H1 (cell line): ENCODE data around the gene PLXNB2. TPM values are rescaled to one million over a fixed set of nuclear protein-coding genes. Genes with fewer than 3 reads are reported as not detected.

Experiments used
- CTCF ChIA-PET: fragments of 300-600 bp; sonication (Branson Sonifier 250); formaldehyde crosslinking; loops from one replicate; lab custom pipeline; 2021; ENCODE audit not compliant: partially characterized antibody; lab: Charles Lee
- POLR2A ChIA-PET: fragments of 300-600 bp; sonication (Branson Sonifier 250); formaldehyde crosslinking; loops from one replicate; lab custom pipeline; 2021; ENCODE audit warnings: inconsistent platforms; ENCODE audit not compliant: partially characterized antibody; lab: Charles Lee
- DNase-seq, 2 experiments: peaks; one replicate each; pipeline versions ENCODE4 v3.0.0 to v3.0.0-alpha.2; 2010 to 2022; ENCODE audit warnings: low spot score in 2 of 2, low read depth in 1 of 2, mixed read lengths in 1 of 2
- FAIRE-seq: peaks from 2 replicates; lab custom pipeline; 2011; peaks lifted over from hg19 to GRCh38; lab: Jason Lieb, UNC
- H2AFZ ChIP-seq: 2 replicates; pipeline ENCODE4 v1.8.1; 2012; ENCODE audit warnings: low read length, inconsistent platforms
- H2AK5ac ChIP-seq: 2 replicates; pipeline ENCODE4 v1.6.1; 2013; ENCODE audit warnings: low read depth, low read length
- H2BK120ac ChIP-seq: replicated peaks from 2 replicates; pipeline ENCODE3; 2013; ENCODE audit warnings: low read depth, low read length, inconsistent platforms
- H2BK12ac ChIP-seq: 2 replicates; pipeline ENCODE4 v1.6.1; 2013; ENCODE audit warnings: low read depth, low read length
- H2BK15ac ChIP-seq: 2 replicates; pipeline ENCODE4 v1.6.1; 2013; ENCODE audit warnings: low read length
- H2BK20ac ChIP-seq: 2 replicates; pipeline ENCODE4 v1.6.1; 2013; ENCODE audit warnings: low read length
- H2BK5ac ChIP-seq: 2 replicates; pipeline ENCODE4 v1.6.1; 2013; ENCODE audit warnings: low read depth, low read length
- H3K14ac ChIP-seq: 2 replicates; pipeline ENCODE4 v1.6.1; 2013; ENCODE audit warnings: inconsistent platforms; ENCODE audit not compliant: insufficient read length
- H3K18ac ChIP-seq: 2 replicates; pipeline ENCODE4 v1.6.1; 2013; ENCODE audit warnings: low read length; ENCODE audit errors: extremely low read depth
- H3K23ac ChIP-seq: 2 replicates; pipeline ENCODE4 v1.6.1; 2013; ENCODE audit warnings: inconsistent platforms; ENCODE audit not compliant: insufficient read length
- H3K23me2 ChIP-seq: 2 replicates; pipeline ENCODE4 v1.6.1; 2013; ENCODE audit warnings: low read depth, low read length
- H3K27ac ChIP-seq: 2 replicates; pipeline ENCODE4 v1.6.1; 2011; ENCODE audit warnings: low read depth, low read length, inconsistent platforms
- H3K27me3 ChIP-seq, 4 experiments: replicated peaks in 1 of 4; 1 replicate in 1 of 4; 2 replicates in 3 of 4; pipeline versions ENCODE4 v1.6.1 to v1.8.1; 2011 to 2013; ENCODE audit warnings: low read length in 3 of 4, mild to moderate bottlenecking in 3 of 4, inconsistent platforms in 2 of 4, mixed read lengths in 2 of 4, moderate library complexity in 1 of 4; ENCODE audit not compliant: control insufficient read depth in 3 of 4, insufficient read depth in 3 of 4; ENCODE audit errors: extremely low read depth in 1 of 4
- H3K36me3 ChIP-seq, 4 experiments: 2 replicates each; pipeline versions ENCODE4 v1.6.1 to v1.8.1; 2011 to 2013; ENCODE audit warnings: mild to moderate bottlenecking in 4 of 4, low read length in 3 of 4, moderate library complexity in 2 of 4, control low read depth in 1 of 4, inconsistent platforms in 1 of 4; ENCODE audit not compliant: insufficient read depth in 4 of 4, control insufficient read depth in 2 of 4
- H3K4ac ChIP-seq: replicated peaks from 2 replicates; pipeline ENCODE3; 2013; ENCODE audit warnings: low read length, low read depth, mixed read lengths, inconsistent platforms; ENCODE audit not compliant: insufficient read length
- H3K4me1 ChIP-seq, 4 experiments: replicated peaks in 1 of 4; 1 replicate in 1 of 4; 2 replicates in 3 of 4; pipeline versions ENCODE4 v1.6.1 to v1.8.1; 2011 to 2013; ENCODE audit warnings: low read length in 3 of 4, inconsistent platforms in 2 of 4, mixed read lengths in 1 of 4; ENCODE audit not compliant: insufficient read depth in 4 of 4, control insufficient read depth in 3 of 4
- H3K4me2 ChIP-seq, 2 experiments: 2 replicates each; pipeline versions ENCODE4 v1.6.1 to v1.8.1; 2011 to 2013; ENCODE audit warnings: low read depth in 2 of 2, low read length in 2 of 2, control low read depth in 1 of 2, inconsistent platforms in 1 of 2, mild to moderate bottlenecking in 1 of 2; ENCODE audit not compliant: insufficient read depth in 1 of 2
- H3K4me3 ChIP-seq, 4 experiments: fragments of 200-600, 300-600 bp in 1 of 4; sonication (generic), shearing (Covaris generic), sonication (Bioruptor Twin) in 1 of 4; 2 replicates each; pipeline versions ENCODE4 v1.5.1 to v1.8.1; 2011 to 2016; ENCODE audit warnings: low read length in 4 of 4, low read depth in 3 of 4, control low read depth in 2 of 4, inconsistent platforms in 2 of 4, mild to moderate bottlenecking in 2 of 4, mixed read lengths in 1 of 4, moderate library complexity in 1 of 4; ENCODE audit not compliant: insufficient read depth in 2 of 4; ENCODE audit errors: extremely low read depth in 1 of 4
- H3K56ac ChIP-seq: replicated peaks from 2 replicates; pipeline ENCODE3; 2013; ENCODE audit warnings: low read depth, mild to moderate bottlenecking, mixed read lengths, low read length, inconsistent platforms; ENCODE audit not compliant: insufficient read length
- H3K79me1 ChIP-seq: 2 replicates; pipeline ENCODE4 v1.6.1; 2013; ENCODE audit warnings: low read depth, low read length, control low read depth
- H3K79me2 ChIP-seq, 2 experiments: 2 replicates each; pipeline versions ENCODE4 v1.6.1 to v1.8.1; 2012 to 2013; ENCODE audit warnings: low read length in 2 of 2, mild to moderate bottlenecking in 2 of 2, inconsistent platforms in 1 of 2; ENCODE audit not compliant: insufficient read depth in 2 of 2, control insufficient read depth in 1 of 2
- H3K9ac ChIP-seq, 4 experiments: replicated peaks in 1 of 4; 1 replicate in 1 of 4; 2 replicates in 3 of 4; pipeline versions ENCODE4 v1.6.1 to v1.8.1; 2011 to 2013; ENCODE audit warnings: low read depth in 3 of 4, low read length in 3 of 4, control low read depth in 2 of 4, mild to moderate bottlenecking in 2 of 4, moderate library complexity in 2 of 4, inconsistent platforms in 1 of 4; ENCODE audit errors: extremely low read depth in 1 of 4
- H3K9me3 ChIP-seq, 2 experiments: 2 replicates each; pipeline versions ENCODE4 v1.6.1 to v1.8.1; 2012 to 2013; ENCODE audit warnings: mild to moderate bottlenecking in 2 of 2, moderate library complexity in 2 of 2, control low read depth in 1 of 2, inconsistent platforms in 1 of 2, low read depth in 1 of 2, low read length in 1 of 2, mixed read lengths in 1 of 2; ENCODE audit not compliant: insufficient read depth in 2 of 2
- H4K20me1 ChIP-seq, 2 experiments: replicated peaks in 1 of 2; 2 replicates each; pipeline versions ENCODE3 to v1.8.1; 2011 to 2013; ENCODE audit warnings: inconsistent platforms in 2 of 2, low read length in 2 of 2, mild to moderate bottlenecking in 1 of 2; ENCODE audit not compliant: insufficient read depth in 2 of 2, control insufficient read depth in 1 of 2
- H4K5ac ChIP-seq: 2 replicates; pipeline ENCODE4 v1.6.1; 2013; ENCODE audit warnings: low read length, low read depth, mixed read lengths, inconsistent platforms; ENCODE audit not compliant: insufficient read length
- H4K8ac ChIP-seq: 2 replicates; pipeline ENCODE4 v1.8.0; 2013; ENCODE audit warnings: mild to moderate bottlenecking, moderate library complexity, low read length, inconsistent platforms; ENCODE audit not compliant: insufficient read depth; ENCODE audit errors: extremely low read depth
- H4K91ac ChIP-seq: replicated peaks from 2 replicates; pipeline ENCODE3; 2013; ENCODE audit warnings: low read length, mixed read lengths, inconsistent platforms; ENCODE audit not compliant: insufficient read length
- CBX5 ChIP-seq: fragments of 300-800, 300-1000 bp; sonication (generic); IDR thresholded peaks from 2 replicates; pipeline ENCODE4 v1.7.1; 2016; ENCODE audit warnings: antibody characterized with exemption, low read length, low read depth
- JUND ChIP-seq: IDR thresholded peaks from 2 replicates; pipeline ENCODE4 v1.6.1; 2011; ENCODE audit warnings: mild to moderate bottlenecking, improper control_type of control experiment, low read length
- RXRA ChIP-seq: IDR thresholded peaks from 2 replicates; pipeline ENCODE4 v1.6.1; 2011; ENCODE audit warnings: low read depth, mild to moderate bottlenecking, low read length, moderate library complexity; ENCODE audit not compliant: insufficient read depth
- SIN3A ChIP-seq, 2 experiments: IDR thresholded peaks in 1 of 2; conservative IDR thresholded peaks in 1 of 2; 2 replicates each; pipeline ENCODE4 v1.6.1; 2011 to 2012; ENCODE audit warnings: low read length in 2 of 2, improper control_type of control experiment in 1 of 2, low read depth in 1 of 2, mild to moderate bottlenecking in 1 of 2
- SIRT6 ChIP-seq: IDR thresholded peaks from one replicate; pipeline ENCODE4 v1.7.1; 2012; ENCODE audit warnings: low read length, inconsistent platforms
- SP2 ChIP-seq: IDR thresholded peaks from 2 replicates; pipeline ENCODE4 v1.6.1; 2012; ENCODE audit warnings: mild to moderate bottlenecking, low read length, inconsistent platforms
- SP4 ChIP-seq: IDR thresholded peaks from 2 replicates; pipeline ENCODE4 v1.6.1; 2012; ENCODE audit warnings: low read length, inconsistent platforms
- ZNF274 ChIP-seq: IDR thresholded peaks from 2 replicates; pipeline ENCODE4 v1.7.0; 2012; ENCODE audit warnings: low read length, borderline replicate concordance; ENCODE audit errors: extremely low read depth
- WGBS, 2 experiments: shearing (Covaris generic) in 1 of 2; methylation state at CpG; one replicate each; pipeline versions ENCODE4 v1.1.6 to v1.1.7; 2013 to 2015; ENCODE audit warnings: low lambda C conversion rate in 2 of 2, mixed read lengths in 2 of 2, inconsistent platforms in 1 of 2, low coverage in 1 of 2, missing lambda C conversion rate in 1 of 2; ENCODE audit not compliant: insufficient replicate concordance in 2 of 2, insufficient coverage in 1 of 2, insufficient read length in 1 of 2; ENCODE audit errors: extremely low coverage in 1 of 2, missing lambda C conversion rate in 1 of 2; 5-methylcytosine and 5-hydroxymethylcytosine counted together
- polyA plus RNA-seq, 7 experiments: library from polyadenylated mRNA; depleted of rRNA in 3 of 7; stranded (reverse) in 5 of 7; unstranded in 2 of 7; fragments of >200 nt in 5 of 7; fragments of 200-250 nt in 2 of 7; gene quantifications; 1 replicate in 5 of 7; 2 replicates in 1 of 7; 4 replicates in 1 of 7; pipeline versions ENCODE4 v1.2.1 to v1.2.3, GENCODE V29; 2011 to 2013; ENCODE audit warnings: missing spikeins in 2 of 7, mixed read lengths in 2 of 7
- total RNA-seq: library from RNA; stranded (reverse); fragmentation: NEBNext Ultra II Directional; extraction: Animal tissue kit (Norgen Biotek cat#: 25700); gene quantifications from 2 replicates; pipeline ENCODE4 v1.2.1, GENCODE V29; 2021
- TF ChIP-seq, protein P1 (sequence below), 3 experiments: IDR thresholded peaks; 1 replicate in 2 of 3; 2 replicates in 1 of 3; pipeline versions ENCODE4 v1.5.1 to v1.6.1; 2011; ENCODE audit warnings: low read length in 3 of 3, mild to moderate bottlenecking in 3 of 3, inconsistent platforms in 2 of 3, low read depth in 1 of 3, moderate library complexity in 1 of 3; ENCODE audit not compliant: insufficient read depth in 1 of 3; ENCODE audit errors: control extremely low read depth in 1 of 3

The PLXNB2 gene
- total and polyA plus RNA-seq, 2 of the 8 experiments (the other 6 are each of a cell fraction or from before 2014, with no cell fraction given): 58.3 to 92.8 TPM

DNA sequence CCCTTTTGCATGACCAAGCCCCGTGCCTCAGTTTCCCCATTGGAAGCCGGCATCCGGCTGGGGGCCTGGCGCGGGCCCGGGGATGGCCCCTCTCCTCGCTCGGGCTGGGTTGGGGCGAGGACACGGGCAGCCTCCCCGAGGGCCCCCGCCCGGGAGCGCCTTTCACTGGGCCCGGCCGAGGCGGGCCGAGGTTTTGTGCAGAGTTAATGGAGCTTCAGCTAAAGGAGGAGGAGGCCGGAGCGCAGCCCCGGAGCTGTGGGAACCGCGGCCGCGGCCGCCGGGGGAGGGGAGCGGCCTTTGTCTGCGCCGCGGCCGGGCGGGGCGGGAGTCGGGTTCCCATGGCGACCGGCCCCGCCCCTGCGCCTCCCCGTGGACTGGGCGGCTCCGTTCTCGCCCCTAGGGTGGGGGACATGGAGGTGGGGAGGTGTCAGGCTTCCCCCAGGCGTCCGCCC, 35.9 kb downstream of the PLXNB2 start:
- H2AFZ ChIP-seq: no peak overlapping the region
- H2BK20ac ChIP-seq: no peak overlapping the region
- peaks cover 11% of the 10 kb centered on the region; the same call in 1 of the 2 replicates for H3K23me2 ChIP-seq
- no peak overlapping the region for H4K91ac ChIP-seq
- no peaks in the 10 kb centered on the region for H3K79me1 ChIP-seq
- no peak overlapping the region for H3K27ac ChIP-seq
- H2AK5ac ChIP-seq: no peak overlapping the region
- TF ChIP-seq CBX5: no peak
- peak in 1 of 2 experiments; percentile 59; a peak in 1 of 4 replicates for TF ChIP-seq SIN3A (conservative IDR thresholded peaks at IDR 0.05 in 1 of 2, IDR thresholded peaks at IDR 0.05 in 1 of 2; ENCODE audit: low read depth in 1 of 2, low read length in 2 of 2)
- no peak for TF ChIP-seq JUND
- TF ChIP-seq, protein P1, sequence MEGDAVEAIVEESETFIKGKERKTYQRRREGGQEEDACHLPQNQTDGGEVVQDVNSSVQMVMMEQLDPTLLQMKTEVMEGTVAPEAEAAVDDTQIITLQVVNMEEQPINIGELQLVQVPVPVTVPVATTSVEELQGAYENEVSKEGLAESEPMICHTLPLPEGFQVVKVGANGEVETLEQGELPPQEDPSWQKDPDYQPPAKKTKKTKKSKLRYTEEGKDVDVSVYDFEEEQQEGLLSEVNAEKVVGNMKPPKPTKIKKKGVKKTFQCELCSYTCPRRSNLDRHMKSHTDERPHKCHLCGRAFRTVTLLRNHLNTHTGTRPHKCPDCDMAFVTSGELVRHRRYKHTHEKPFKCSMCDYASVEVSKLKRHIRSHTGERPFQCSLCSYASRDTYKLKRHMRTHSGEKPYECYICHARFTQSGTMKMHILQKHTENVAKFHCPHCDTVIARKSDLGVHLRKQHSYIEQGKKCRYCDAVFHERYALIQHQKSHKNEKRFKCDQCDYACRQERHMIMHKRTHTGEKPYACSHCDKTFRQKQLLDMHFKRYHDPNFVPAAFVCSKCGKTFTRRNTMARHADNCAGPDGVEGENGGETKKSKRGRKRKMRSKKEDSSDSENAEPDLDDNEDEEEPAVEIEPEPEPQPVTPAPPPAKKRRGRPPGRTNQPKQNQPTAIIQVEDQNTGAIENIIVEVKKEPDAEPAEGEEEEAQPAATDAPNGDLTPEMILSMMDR (IDR thresholded peaks at IDR 0.05; ENCODE audit: control extremely low read depth in 1 of 3, insufficient read depth in 1 of 3, low read depth in 1 of 3, low read length in 3 of 3): peak in 1 of 3 experiments; percentile 9; a peak in 1 of 4 replicates
- no peak for TF ChIP-seq ZNF274
- no peak for TF ChIP-seq SP2
- no peak for TF ChIP-seq SIRT6
- TF ChIP-seq RXRA: no peak
- TF ChIP-seq SP4: no peak
- TF ChIP-seq, all 59 proteins: peak for 2
- H2BK120ac ChIP-seq: no peak overlapping the region
- peaks cover 6 to 23% of the 10 kb centered on the region in 2 experiments; a peak in 3 of 4 replicates for H3K9me3 ChIP-seq
- H3K56ac ChIP-seq: no peak overlapping the region
- H2BK15ac ChIP-seq: no peak overlapping the region
- peaks cover 24 to 46% (median 39%) of the 10 kb centered on the region in 4 experiments; a peak in 6 of 7 replicates for H3K27me3 ChIP-seq
- no peak overlapping the region for H3K14ac ChIP-seq
- peaks cover 4 to 17% (median 12%) of the 10 kb centered on the region in 4 experiments; a peak in 5 of 8 replicates for H3K36me3 ChIP-seq
- H4K20me1 ChIP-seq: peaks cover 6 to 9% of the 10 kb centered on the region in 2 experiments
- H4K5ac ChIP-seq: no peak overlapping the region
- POLR2A ChIA-PET: interaction anchor here (0.9 to 3.2 kb wide), 6 partner anchors 11 to 70 kb away, joined by 3 to 12 read pairs (median 4); partner anchors contain the start of gene MAPK12
- H3K4me2 ChIP-seq: peak overlapping the region; percentile 59 to 79
- H3K79me2 ChIP-seq: no peaks in the 10 kb centered on the region
- FAIRE-seq (no peak), DNase-seq (peak in 1 of 2 experiments; percentile 88)
- H3K18ac ChIP-seq: no peak overlapping the region
- CTCF ChIA-PET: interaction anchor here (0.7 to 6.0 kb wide), 6 partner anchors 19 to 70 kb away, joined by 3 to 39 read pairs (median 5); no protein-coding TSS in a partner anchor
- 4% methylated on average over 28 of the region's 45 CpGs; no CpG with 5 or more reads in 1 of the 2 experiments for WGBS, 2 experiments
- H3K9ac ChIP-seq: no peak overlapping the region
- H2BK12ac ChIP-seq: no peak overlapping the region
- no peak overlapping the region for H3K4ac ChIP-seq
- peaks cover 2 to 14% (median 9%) of the 10 kb centered on the region in 4 experiments; a peak in 6 of 7 replicates for H3K4me1 ChIP-seq
- peak overlapping the region in 3 of 4 experiments; percentile 9 to 55 (median 23); a peak in 5 of 8 replicates for H3K4me3 ChIP-seq
- no peak overlapping the region for H3K23ac ChIP-seq
- H4K8ac ChIP-seq: no peak overlapping the region
- H2BK5ac ChIP-seq: no peak overlapping the region
